HL-60 (cell line): ENCODE results near the gene MT1H.

Experiments
- DNase-seq, 2 experiments: peaks; one replicate each; pipeline ENCODE4 v3.0.0-alpha.2; 2010 to 2020; ENCODE audit warnings: low read depth in 1 of 2, low spot score in 1 of 2
- H3K27ac ChIP-seq: fragments of 250-450 bp; sonication (Bioruptor Pico); replicated peaks from 2 replicates; pipeline ENCODE4 v1.5.1; 2020; ENCODE audit warnings: mild to moderate bottlenecking, moderate library complexity
- H3K27me3 ChIP-seq: fragments of 250-450 bp; sonication (Bioruptor Pico); 2 replicates; pipeline ENCODE4 v1.5.1; 2021; ENCODE audit warnings: mild to moderate bottlenecking, moderate library complexity; ENCODE audit not compliant: insufficient read depth, poor library complexity, severe bottlenecking
- H3K4me3 ChIP-seq: replicated peaks from 2 replicates; pipeline ENCODE4 v1.5.1; 2011; ENCODE audit warnings: mild to moderate bottlenecking, control low read depth, low read length; ENCODE audit not compliant: insufficient read depth
- GABPA ChIP-seq: IDR thresholded peaks from 2 replicates; pipeline ENCODE4 v1.6.1; 2012; ENCODE audit warnings: low read depth
- POLR2AphosphoS5 ChIP-seq: IDR thresholded peaks from 2 replicates; pipeline ENCODE4 v1.6.1; 2012; ENCODE audit warnings: low read depth
- SPI1 ChIP-seq: IDR thresholded peaks from 2 replicates; pipeline ENCODE4 v1.6.1; 2012; ENCODE audit warnings: low read depth, mild to moderate bottlenecking, borderline replicate concordance
- TF ChIP-seq, protein P1 (sequence below): IDR thresholded peaks from 2 replicates; pipeline ENCODE4 v1.6.1; 2012; ENCODE audit warnings: low read depth; ENCODE audit not compliant: insufficient replicate concordance
- TF ChIP-seq, protein P2 (sequence below): IDR thresholded peaks from one replicate; pipeline ENCODE4 v1.5.1; 2011; ENCODE audit warnings: low read length, control low read depth, inconsistent platforms; ENCODE audit not compliant: insufficient read depth

MT1H gene

DNA sequence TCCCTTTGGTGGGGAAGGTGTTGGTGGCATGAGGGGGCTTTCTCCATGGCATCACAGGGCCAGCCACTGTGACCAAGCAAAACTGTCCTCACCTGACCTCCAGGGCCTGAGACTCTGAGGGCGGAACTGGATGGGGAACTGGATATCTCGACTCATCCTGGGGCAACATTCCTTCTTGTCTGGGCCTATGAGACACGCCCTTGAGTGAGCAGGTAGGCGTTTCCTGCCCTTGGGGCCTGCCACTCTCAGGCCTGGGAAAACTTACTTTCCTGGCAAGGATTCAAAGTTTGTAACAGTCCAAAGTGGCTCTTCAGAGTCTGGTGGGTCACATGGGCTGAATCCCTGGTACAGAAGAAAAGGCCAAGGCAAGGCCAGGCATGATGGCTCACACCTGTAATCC, 22.3 kb downstream of the MT1H start:
- no peak for DNase-seq
- H3K4me3 ChIP-seq: no peak overlapping the region
- no peaks in the 10 kb centered on the region for H3K27me3 ChIP-seq
- TF ChIP-seq, protein P1, sequence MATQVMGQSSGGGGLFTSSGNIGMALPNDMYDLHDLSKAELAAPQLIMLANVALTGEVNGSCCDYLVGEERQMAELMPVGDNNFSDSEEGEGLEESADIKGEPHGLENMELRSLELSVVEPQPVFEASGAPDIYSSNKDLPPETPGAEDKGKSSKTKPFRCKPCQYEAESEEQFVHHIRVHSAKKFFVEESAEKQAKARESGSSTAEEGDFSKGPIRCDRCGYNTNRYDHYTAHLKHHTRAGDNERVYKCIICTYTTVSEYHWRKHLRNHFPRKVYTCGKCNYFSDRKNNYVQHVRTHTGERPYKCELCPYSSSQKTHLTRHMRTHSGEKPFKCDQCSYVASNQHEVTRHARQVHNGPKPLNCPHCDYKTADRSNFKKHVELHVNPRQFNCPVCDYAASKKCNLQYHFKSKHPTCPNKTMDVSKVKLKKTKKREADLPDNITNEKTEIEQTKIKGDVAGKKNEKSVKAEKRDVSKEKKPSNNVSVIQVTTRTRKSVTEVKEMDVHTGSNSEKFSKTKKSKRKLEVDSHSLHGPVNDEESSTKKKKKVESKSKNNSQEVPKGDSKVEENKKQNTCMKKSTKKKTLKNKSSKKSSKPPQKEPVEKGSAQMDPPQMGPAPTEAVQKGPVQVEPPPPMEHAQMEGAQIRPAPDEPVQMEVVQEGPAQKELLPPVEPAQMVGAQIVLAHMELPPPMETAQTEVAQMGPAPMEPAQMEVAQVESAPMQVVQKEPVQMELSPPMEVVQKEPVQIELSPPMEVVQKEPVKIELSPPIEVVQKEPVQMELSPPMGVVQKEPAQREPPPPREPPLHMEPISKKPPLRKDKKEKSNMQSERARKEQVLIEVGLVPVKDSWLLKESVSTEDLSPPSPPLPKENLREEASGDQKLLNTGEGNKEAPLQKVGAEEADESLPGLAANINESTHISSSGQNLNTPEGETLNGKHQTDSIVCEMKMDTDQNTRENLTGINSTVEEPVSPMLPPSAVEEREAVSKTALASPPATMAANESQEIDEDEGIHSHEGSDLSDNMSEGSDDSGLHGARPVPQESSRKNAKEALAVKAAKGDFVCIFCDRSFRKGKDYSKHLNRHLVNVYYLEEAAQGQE: no peak
- TF ChIP-seq SPI1 (no peak), GABPA (no peak), POLR2AphosphoS5 (no peak)
- TF ChIP-seq, protein P2, sequence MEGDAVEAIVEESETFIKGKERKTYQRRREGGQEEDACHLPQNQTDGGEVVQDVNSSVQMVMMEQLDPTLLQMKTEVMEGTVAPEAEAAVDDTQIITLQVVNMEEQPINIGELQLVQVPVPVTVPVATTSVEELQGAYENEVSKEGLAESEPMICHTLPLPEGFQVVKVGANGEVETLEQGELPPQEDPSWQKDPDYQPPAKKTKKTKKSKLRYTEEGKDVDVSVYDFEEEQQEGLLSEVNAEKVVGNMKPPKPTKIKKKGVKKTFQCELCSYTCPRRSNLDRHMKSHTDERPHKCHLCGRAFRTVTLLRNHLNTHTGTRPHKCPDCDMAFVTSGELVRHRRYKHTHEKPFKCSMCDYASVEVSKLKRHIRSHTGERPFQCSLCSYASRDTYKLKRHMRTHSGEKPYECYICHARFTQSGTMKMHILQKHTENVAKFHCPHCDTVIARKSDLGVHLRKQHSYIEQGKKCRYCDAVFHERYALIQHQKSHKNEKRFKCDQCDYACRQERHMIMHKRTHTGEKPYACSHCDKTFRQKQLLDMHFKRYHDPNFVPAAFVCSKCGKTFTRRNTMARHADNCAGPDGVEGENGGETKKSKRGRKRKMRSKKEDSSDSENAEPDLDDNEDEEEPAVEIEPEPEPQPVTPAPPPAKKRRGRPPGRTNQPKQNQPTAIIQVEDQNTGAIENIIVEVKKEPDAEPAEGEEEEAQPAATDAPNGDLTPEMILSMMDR: no peak
- H3K27ac ChIP-seq: no peak overlapping the region

DNA sequence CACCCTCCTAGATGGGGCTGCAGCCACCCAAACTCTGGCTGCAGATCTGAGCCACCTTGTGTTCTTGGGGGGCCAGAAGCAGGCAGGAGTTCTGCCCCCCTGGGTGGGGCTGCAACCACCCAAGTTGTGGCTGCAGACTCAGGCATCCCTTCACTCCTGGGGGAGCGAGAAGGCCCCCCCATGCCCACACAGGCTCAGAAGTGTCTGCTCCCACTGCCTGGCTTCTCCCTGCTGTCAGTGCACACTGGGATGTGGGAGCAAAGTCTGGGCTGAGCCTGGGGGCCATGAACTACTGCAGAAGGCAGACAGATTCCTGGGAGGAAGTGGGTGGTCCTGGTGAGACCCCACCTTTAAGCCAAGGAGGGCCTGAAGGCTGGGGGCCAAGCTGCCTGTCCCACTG, 25.6 kb downstream of the MT1H start:
- no peak overlapping the region for H3K27ac ChIP-seq
- H3K4me3 ChIP-seq: no peak overlapping the region
- TF ChIP-seq GABPA (no peak), SPI1 (no peak), POLR2AphosphoS5 (no peak)
- TF ChIP-seq, protein P2: no peak
- TF ChIP-seq, protein P1: no peak
- H3K27me3 ChIP-seq: no peaks in the 10 kb centered on the region
- DNase-seq: no peak

DNA sequence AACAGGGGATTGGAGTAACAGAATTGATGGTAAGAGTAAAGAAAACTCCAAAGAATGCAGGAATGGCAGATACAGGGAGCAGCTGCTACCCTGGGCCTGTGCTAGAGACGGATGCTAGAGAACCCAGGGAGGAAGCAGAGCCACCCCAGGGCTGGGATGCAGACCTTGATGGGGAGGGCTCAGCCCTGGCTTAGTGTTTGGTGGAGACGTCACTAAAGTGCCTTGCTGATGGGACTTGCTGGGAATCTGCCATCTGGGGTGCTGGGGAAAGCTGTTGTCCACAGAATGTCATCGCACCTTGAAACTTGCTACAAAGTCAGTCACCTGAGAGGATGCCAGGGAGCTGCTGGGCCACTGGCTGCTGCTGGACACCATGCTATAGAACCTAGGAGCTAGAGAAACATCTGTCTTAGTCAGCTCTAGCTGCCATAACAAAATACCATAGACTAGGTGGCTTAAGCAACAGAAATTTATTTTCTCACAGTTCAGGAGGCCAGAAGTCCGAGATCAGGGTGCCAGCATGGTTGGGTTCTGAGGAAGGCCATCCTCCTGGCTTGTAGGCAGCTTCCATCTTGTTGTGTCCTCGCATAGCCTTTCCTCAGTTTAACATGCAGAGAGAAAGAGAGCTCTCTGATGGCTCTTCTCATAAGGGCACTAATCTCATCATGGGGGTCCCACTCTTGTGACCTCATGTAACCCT, 28.0 kb downstream of the MT1H start:
- no peak overlapping the region for H3K4me3 ChIP-seq
- no peak overlapping the region for H3K27ac ChIP-seq
- no peaks in the 10 kb centered on the region for H3K27me3 ChIP-seq
- DNase-seq: no peak
- no peak for TF ChIP-seq POLR2AphosphoS5
- no peak for TF ChIP-seq GABPA
- TF ChIP-seq, protein P2: no peak
- TF ChIP-seq, protein P1: no peak
- TF ChIP-seq SPI1: no peak
